GM12878 (cell line): ENCODE measurements around the gene SEPTIN1. TPM values are rescaled to one million over a fixed set of nuclear protein-coding genes. Genes with fewer than 3 reads are reported as not detected.

Experiments
- EED ChIP-seq: sonication (generic); IDR thresholded peaks from 2 replicates; pipeline ENCODE4 v1.6.1; 2016; ENCODE audit warnings: antibody characterized with exemption, low read depth
- EZH2 ChIP-seq: IDR thresholded peaks from 2 replicates; pipeline ENCODE4 v1.6.1; 2012; ENCODE audit warnings: low read depth, mild to moderate bottlenecking, control low read depth, inconsistent platforms, low read length, borderline replicate concordance; ENCODE audit not compliant: control insufficient read depth
- HDAC6 ChIP-seq: fragments of 200-600 bp; sonication (generic); IDR thresholded peaks from one replicate; pipeline ENCODE4 v1.8.0; 2017; ENCODE audit warnings: antibody characterized with exemption; ENCODE audit not compliant: unreplicated experiment
- MXI1 ChIP-seq: fragments of 150-350 bp; IDR thresholded peaks from 2 replicates; pipeline ENCODE4 v1.6.1; 2011; ENCODE audit warnings: low read depth, mild to moderate bottlenecking, inconsistent platforms, low read length, improper control_type of control experiment
- NR2F1 ChIP-seq: fragments of 450-650 bp; conservative IDR thresholded peaks from 2 replicates; pipeline ENCODE4 v1.6.1; 2017; ENCODE audit warnings: mild to moderate bottlenecking
- PML ChIP-seq: IDR thresholded peaks from 2 replicates; pipeline ENCODE4 v1.6.1; 2012; ENCODE audit warnings: low read length, inconsistent platforms
- polyA plus RNA-seq, 11 experiments: library from polyadenylated mRNA; depleted of rRNA in 4 of 11; unstranded in 6 of 11; stranded (reverse) in 5 of 11; fragments of >200 nt; fragmentation: Nextera tagmentation in 4 of 11; fragmentation: Illumina TruSeq in 1 of 11; extraction: Ambion mirVana in 4 of 11; extraction: Trizol in 1 of 11; gene quantifications; 1 replicate in 1 of 11; 2 replicates in 10 of 11; pipeline versions ENCODE4 v1.2.1 to v1.2.3, GENCODE V29; 2011 to 2016; ENCODE audit warnings: inconsistent platforms in 2 of 11, missing spikeins in 2 of 11, low read depth in 1 of 11
- total RNA-seq, 4 experiments: library from RNA; depleted of rRNA in 3 of 4; stranded (reverse); fragments of >200 nt in 3 of 4; fragmentation: Illumina TruSeq in 1 of 4; extraction: Trizol in 1 of 4; gene quantifications; 2 replicates each; pipeline versions ENCODE4 v1.2.1 to v1.2.3, GENCODE V29; 2013 to 2021
- TF ChIP-seq, protein P1 (sequence below): fragments of 450-650 bp; IDR thresholded peaks from 2 replicates; pipeline ENCODE4 v1.6.1; 2017; ENCODE audit warnings: low read depth, mild to moderate bottlenecking, moderate library complexity
- TF ChIP-seq, protein P2 (sequence below): fragments of 450-650 bp; IDR thresholded peaks from 2 replicates; pipeline ENCODE4 v1.6.1; 2018; ENCODE audit warnings: mild to moderate bottlenecking, low read depth, moderate library complexity; ENCODE audit not compliant: partially characterized antibody
- TF ChIP-seq, protein P3 (sequence below): IDR thresholded peaks from 2 replicates; pipeline ENCODE4 v1.6.1; 2011; ENCODE audit warnings: borderline replicate concordance, low read depth, mild to moderate bottlenecking, moderate library complexity, low read length; ENCODE audit not compliant: insufficient read depth, poor library complexity, severe bottlenecking

SEPTIN1 gene
- total and polyA plus RNA-seq, 10 of the 15 experiments (the other 5 are each of a cell fraction or from before 2014, with no cell fraction given), result 2.8 to 153 (median 94.1) TPM

DNA sequence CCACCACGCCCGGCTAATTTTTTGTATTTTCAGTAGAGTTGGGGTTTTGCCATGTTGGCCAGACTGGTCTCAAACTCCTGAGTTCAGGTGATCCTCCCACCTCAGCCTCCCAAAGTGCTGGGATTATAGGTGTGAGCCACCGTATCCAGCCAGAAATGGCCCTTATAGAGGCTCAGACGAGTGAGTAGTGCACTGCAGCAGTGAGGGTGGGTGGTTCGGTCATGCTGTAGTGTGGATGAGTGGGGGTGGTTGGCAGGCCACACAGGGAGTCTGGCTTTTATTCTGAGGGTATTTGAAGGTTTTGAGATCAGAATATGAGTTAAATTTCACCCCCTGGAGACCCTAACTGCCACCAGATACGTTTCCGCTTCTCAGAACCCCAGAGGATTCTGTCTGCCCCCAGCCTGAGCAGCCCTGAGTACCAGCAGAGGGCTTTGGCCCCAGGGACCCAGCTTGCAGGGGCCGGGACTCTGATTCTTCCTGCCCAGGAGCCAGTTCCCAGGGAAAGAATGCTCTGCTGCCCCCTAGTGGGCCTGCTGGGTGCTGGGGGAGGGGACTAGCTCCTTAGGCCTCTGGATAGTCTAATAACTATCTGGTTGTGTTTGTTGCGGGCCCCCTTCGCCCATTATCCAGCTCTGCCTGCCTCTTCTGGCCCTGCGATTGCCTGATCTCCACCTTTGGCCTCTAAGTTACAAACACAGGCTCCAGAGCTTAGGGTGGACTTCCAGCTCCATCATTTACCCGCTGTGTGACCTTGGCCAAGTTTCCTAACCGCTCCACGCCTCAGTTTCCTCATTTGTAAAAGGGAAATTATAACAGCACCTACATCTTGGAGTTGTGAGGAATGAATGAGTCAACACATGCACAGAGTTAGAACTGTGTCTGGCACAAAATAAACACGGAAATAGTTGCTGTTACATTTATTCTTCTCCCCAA, 27.0 kb upstream of the SEPTIN1 start (continued):
- TF ChIP-seq EZH2 (no peak), PML (no peak), EED (peak; percentile 61), MXI1 (no peak), HDAC6 (no peak), NR2F1 (peak; percentile 51; the same call in 1 of the 2 replicates)
- TF ChIP-seq, protein P1, sequence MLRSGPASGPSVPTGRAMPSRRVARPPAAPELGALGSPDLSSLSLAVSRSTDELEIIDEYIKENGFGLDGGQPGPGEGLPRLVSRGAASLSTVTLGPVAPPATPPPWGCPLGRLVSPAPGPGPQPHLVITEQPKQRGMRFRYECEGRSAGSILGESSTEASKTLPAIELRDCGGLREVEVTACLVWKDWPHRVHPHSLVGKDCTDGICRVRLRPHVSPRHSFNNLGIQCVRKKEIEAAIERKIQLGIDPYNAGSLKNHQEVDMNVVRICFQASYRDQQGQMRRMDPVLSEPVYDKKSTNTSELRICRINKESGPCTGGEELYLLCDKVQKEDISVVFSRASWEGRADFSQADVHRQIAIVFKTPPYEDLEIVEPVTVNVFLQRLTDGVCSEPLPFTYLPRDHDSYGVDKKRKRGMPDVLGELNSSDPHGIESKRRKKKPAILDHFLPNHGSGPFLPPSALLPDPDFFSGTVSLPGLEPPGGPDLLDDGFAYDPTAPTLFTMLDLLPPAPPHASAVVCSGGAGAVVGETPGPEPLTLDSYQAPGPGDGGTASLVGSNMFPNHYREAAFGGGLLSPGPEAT, result 0 out of 2 replicates have a peak, but pooled peaks have one; percentile 48
- TF ChIP-seq, protein P2, sequence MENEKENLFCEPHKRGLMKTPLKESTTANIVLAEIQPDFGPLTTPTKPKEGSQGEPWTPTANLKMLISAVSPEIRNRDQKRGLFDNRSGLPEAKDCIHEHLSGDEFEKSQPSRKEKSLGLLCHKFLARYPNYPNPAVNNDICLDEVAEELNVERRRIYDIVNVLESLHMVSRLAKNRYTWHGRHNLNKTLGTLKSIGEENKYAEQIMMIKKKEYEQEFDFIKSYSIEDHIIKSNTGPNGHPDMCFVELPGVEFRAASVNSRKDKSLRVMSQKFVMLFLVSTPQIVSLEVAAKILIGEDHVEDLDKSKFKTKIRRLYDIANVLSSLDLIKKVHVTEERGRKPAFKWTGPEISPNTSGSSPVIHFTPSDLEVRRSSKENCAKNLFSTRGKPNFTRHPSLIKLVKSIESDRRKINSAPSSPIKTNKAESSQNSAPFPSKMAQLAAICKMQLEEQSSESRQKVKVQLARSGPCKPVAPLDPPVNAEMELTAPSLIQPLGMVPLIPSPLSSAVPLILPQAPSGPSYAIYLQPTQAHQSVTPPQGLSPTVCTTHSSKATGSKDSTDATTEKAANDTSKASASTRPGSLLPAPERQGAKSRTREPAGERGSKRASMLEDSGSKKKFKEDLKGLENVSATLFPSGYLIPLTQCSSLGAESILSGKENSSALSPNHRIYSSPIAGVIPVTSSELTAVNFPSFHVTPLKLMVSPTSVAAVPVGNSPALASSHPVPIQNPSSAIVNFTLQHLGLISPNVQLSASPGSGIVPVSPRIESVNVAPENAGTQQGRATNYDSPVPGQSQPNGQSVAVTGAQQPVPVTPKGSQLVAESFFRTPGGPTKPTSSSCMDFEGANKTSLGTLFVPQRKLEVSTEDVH, result no peak
- TF ChIP-seq, protein P3, sequence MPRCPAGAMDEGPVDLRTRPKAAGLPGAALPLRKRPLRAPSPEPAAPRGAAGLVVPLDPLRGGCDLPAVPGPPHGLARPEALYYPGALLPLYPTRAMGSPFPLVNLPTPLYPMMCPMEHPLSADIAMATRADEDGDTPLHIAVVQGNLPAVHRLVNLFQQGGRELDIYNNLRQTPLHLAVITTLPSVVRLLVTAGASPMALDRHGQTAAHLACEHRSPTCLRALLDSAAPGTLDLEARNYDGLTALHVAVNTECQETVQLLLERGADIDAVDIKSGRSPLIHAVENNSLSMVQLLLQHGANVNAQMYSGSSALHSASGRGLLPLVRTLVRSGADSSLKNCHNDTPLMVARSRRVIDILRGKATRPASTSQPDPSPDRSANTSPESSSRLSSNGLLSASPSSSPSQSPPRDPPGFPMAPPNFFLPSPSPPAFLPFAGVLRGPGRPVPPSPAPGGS, result no peak
